PC-9 (cell line): ENCODE results near the gene IPPK. TPM values are rescaled to one million over a fixed set of nuclear protein-coding genes. Genes with fewer than 3 reads are reported as not detected.
"Not testable (repeated sequence)": the region's sequence is repeated elsewhere in the genome, so short reads cannot be mapped to it uniquely, and the experiment has no call there.

Experiments used
- BruUV-seq: library from RNA; stranded (reverse); fragments of 400-500 nt; replicated peaks from 2 replicates; lab custom pipeline; 2021; lab: Mats Ljungman, UMichigan
- CTCF ChIA-PET: fragments of 300-600 bp; sonication (Branson Sonifier 250); formaldehyde crosslinking; loops from one replicate; lab custom pipeline; 2022; ENCODE audit warnings: antibody characterized with exemption; lab: Charles Lee
- POLR2A ChIA-PET: fragments of 300-600 bp; sonication (Branson Sonifier 250); formaldehyde crosslinking; loops from one replicate; lab custom pipeline; 2022; ENCODE audit warnings: antibody characterized with exemption; ENCODE audit not compliant: unreplicated experiment; lab: Charles Lee
- DNase-seq, 2 experiments: peaks; one replicate each; pipeline versions ENCODE4 v3.0.0 to v3.0.0-alpha.2; 2015 to 2022; ENCODE audit warnings: mixed read lengths in 1 of 2
- H2AFZ ChIP-seq: fragments of 200-600 bp; sonication (generic); 2 replicates; pipeline ENCODE4 v1.8.1; 2017; ENCODE audit warnings: antibody characterized with exemption
- H3F3A ChIP-seq: fragments of 200-600 bp; sonication (generic); 2 replicates; pipeline ENCODE4 v1.8.1; 2017; ENCODE audit warnings: antibody characterized with exemption, mild to moderate bottlenecking, low read depth; ENCODE audit not compliant: insufficient read depth
- H3K27ac ChIP-seq: fragments of 200-600 bp; sonication (generic); 2 replicates; pipeline ENCODE4 v1.6.1; 2016; ENCODE audit warnings: mixed run types
- H3K27me3 ChIP-seq: fragments of 200-600 bp; sonication (generic); 2 replicates; pipeline ENCODE4 v1.6.1; 2016; ENCODE audit warnings: low read depth, mixed run types; ENCODE audit not compliant: insufficient read depth
- H3K36me3 ChIP-seq: fragments of 200-600 bp; sonication (generic); 2 replicates; pipeline ENCODE4 v1.6.1; 2016; ENCODE audit warnings: low read depth, mixed run types
- H3K4me1 ChIP-seq: fragments of 200-600 bp; sonication (generic); replicated peaks from 2 replicates; pipeline ENCODE4 v1.6.1; 2016; ENCODE audit warnings: mixed run types; ENCODE audit not compliant: insufficient read depth
- H3K4me2 ChIP-seq: fragments of 200-600 bp; sonication (generic); 2 replicates; pipeline ENCODE4 v1.6.1; 2017; ENCODE audit warnings: mixed run types
- H3K4me3 ChIP-seq: fragments of 200-600 bp; sonication (generic); 2 replicates; pipeline ENCODE4 v1.6.1; 2016; ENCODE audit warnings: mixed run types
- H3K79me2 ChIP-seq: fragments of 200-600 bp; sonication (generic); 2 replicates; pipeline ENCODE4 v1.6.1; 2017; ENCODE audit warnings: low read depth, mixed run types
- H3K9me2 ChIP-seq: fragments of 200-600 bp; sonication (generic); 2 replicates; pipeline ENCODE4 v1.8.1; 2017; ENCODE audit warnings: mild to moderate bottlenecking; ENCODE audit not compliant: insufficient read depth
- H3K9me3 ChIP-seq: fragments of 200-600 bp; sonication (generic); 2 replicates; pipeline ENCODE4 v1.8.1; 2016; ENCODE audit warnings: low read depth; ENCODE audit not compliant: insufficient read depth
- H4K20me1 ChIP-seq: fragments of 200-600 bp; sonication (generic); 2 replicates; pipeline ENCODE4 v1.8.1; 2017; ENCODE audit not compliant: insufficient read depth
- EZH2 ChIP-seq: fragments of 200-600 bp; sonication (generic); IDR thresholded peaks from 2 replicates; pipeline ENCODE4 v1.8.0; 2017; ENCODE audit warnings: antibody characterized with exemption, low read depth
- intact Hi-C: fragments of 100-400 bp; cut with micrococcal nuclease; formaldehyde crosslinking; loops from one replicate; pipeline ENCODE4 v1.10.0; 2022; ENCODE audit not compliant: unreplicated experiment
- total RNA-seq: library from RNA; stranded (reverse); gene quantifications from 2 replicates; pipeline ENCODE4 v1.2.3, GENCODE V29; 2021
- TF ChIP-seq, protein P1 (sequence below): fragments of 200-600 bp; sonication (generic); conservative IDR thresholded peaks from 2 replicates; pipeline ENCODE4 v1.6.1; 2017; ENCODE audit warnings: mixed run types, antibody characterized with exemption, mild to moderate bottlenecking, moderate library complexity

IPPK gene
- total RNA-seq, 1 experiment from 2014 or later, result 12.3 TPM

DNA sequence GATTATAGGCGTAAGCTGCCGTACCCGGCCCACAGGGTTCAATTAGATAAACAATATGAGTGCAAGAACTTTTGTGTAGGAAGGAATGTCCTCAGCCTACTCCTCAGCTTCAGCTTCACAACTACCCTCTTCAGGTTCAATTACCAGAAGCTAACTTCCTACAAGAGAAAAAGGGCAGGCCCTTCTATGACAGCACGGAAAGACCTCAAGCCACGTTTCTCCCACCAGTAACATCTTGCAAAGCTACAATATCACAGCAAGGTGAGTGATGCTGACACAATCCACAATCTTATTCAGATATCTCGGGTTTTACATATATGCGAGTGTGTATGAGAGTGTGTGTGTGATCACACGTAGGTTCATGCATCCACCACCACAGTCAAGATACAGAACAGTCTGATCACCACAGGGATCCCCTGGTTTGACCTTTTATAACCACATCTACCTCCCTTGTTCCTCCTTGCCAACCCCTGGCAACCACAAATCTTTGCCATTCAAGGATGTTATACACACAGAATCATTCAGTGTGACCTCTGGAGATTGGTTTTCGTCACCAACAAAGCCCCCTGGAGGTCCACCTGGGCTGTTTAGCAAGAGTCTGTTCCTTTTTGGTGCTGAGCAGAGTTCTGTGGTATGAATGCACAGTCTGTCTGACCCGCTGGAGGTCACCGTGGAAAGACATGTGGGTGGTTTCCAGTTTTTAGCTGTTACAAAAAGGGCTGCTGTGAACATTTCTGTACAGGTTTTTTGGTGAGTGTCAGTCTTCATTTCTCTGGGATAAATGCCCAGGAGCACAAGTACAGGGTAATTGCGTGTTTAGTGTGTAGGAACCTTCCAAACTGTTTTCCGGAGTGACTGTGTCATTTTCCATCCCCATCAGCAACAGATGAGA, 38.2 kb downstream of the IPPK start:
- Histone ChIP-seq H3F3A (no peaks in the 10 kb centered on the region; the same call in 1 of the 2 replicates), H3K79me2 (0 out of 2 replicates have a peak, but pooled peaks cover 4% of the 10 kb centered on the region), H3K36me3 (peaks cover 30% of the 10 kb centered on the region; the same call in 1 of the 2 replicates), H3K9me2 (no peaks in the 10 kb centered on the region), H3K27me3 (no peaks in the 10 kb centered on the region), H3K4me1 (no peaks in the 10 kb centered on the region), H2AFZ (no peak overlapping the region), H3K9me3 (no peaks in the 10 kb centered on the region), H3K27ac (no peak overlapping the region), H3K4me2 (no peak overlapping the region), H3K4me3 (no peak overlapping the region), H4K20me1 (no peaks in the 10 kb centered on the region; the same call in 1 of the 2 replicates)
- ChIA-PET CTCF (no interaction called here), POLR2A (no interaction called here)
- intact Hi-C loops, result loop anchor here (5.0 to 10.0 kb wide), 3 partner anchors 289 to 857 kb away; no protein-coding TSS in a partner anchor
- BruUV-seq, result no TSS peak
- TF ChIP-seq EZH2, result no peak
- TF ChIP-seq, protein P1, sequence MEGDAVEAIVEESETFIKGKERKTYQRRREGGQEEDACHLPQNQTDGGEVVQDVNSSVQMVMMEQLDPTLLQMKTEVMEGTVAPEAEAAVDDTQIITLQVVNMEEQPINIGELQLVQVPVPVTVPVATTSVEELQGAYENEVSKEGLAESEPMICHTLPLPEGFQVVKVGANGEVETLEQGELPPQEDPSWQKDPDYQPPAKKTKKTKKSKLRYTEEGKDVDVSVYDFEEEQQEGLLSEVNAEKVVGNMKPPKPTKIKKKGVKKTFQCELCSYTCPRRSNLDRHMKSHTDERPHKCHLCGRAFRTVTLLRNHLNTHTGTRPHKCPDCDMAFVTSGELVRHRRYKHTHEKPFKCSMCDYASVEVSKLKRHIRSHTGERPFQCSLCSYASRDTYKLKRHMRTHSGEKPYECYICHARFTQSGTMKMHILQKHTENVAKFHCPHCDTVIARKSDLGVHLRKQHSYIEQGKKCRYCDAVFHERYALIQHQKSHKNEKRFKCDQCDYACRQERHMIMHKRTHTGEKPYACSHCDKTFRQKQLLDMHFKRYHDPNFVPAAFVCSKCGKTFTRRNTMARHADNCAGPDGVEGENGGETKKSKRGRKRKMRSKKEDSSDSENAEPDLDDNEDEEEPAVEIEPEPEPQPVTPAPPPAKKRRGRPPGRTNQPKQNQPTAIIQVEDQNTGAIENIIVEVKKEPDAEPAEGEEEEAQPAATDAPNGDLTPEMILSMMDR, result no peak
- DNase-seq, result no peak

DNA sequence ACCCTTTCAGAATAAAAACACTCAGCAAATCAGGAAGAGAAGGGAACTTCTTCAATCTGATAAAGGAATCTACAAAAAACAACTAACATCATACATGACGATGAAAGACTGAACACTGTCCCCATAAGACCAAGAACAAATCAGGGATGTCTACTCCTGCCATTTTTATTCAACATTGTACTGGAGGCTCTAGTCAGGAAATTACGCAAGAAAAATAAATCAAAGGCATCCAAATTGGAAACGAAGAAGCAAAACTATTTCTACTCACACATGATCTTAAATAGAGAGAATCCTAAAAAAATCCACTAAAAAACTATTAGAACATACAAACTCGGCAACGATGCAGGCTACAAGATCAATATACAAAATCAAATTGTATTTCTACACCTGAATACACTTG, 42.3 kb downstream of the IPPK start:
- H3K36me3 ChIP-seq, result peaks cover 28% of the 10 kb centered on the region; the same call in 1 of the 2 replicates
- H3K79me2 ChIP-seq, result 0 out of 2 replicates have a peak, but pooled peaks cover 4% of the 10 kb centered on the region
- no peak overlapping the region for H3K4me2 ChIP-seq
- no peaks in the 10 kb centered on the region; the same call in 1 of the 2 replicates for H4K20me1 ChIP-seq
- no peak for DNase-seq
- H3K4me3 ChIP-seq, result no peak overlapping the region
- no peaks in the 10 kb centered on the region for H3K9me2 ChIP-seq
- BruUV-seq, result no TSS peak
- no peaks in the 10 kb centered on the region for H3K9me3 ChIP-seq
- CTCF ChIA-PET, result no interaction called here
- intact Hi-C loops, result no loop called here
- POLR2A ChIA-PET, result no interaction called here
- no peak overlapping the region for H2AFZ ChIP-seq
- TF ChIP-seq EZH2, result no peak
- TF ChIP-seq, protein P1, result no peak
- peaks cover 5% of the 10 kb centered on the region for H3F3A ChIP-seq
- no peak overlapping the region for H3K27ac ChIP-seq
- H3K4me1 ChIP-seq, result peaks cover 25% of the 10 kb centered on the region
- no peaks in the 10 kb centered on the region for H3K27me3 ChIP-seq

DNA sequence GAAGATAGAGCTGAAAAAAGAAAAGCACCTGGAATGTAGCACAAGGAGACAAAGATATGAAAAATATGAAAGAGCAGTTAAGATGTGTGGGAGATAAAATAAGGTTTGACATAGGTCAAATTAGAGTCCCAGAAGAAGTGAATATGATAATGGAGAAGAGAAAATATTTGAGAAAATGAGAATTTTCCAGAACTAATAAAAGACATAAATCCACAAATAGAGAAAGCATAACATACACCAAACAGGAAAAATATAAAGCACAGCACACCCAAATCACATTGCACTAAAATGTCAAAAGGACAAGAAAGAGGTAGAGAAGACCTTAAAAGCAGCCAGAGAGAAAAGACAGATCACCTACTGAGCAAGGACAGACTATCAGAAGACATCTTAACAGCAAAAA, 43.4 kb downstream of the IPPK start:
- no peak overlapping the region for H3K4me3 ChIP-seq
- peaks cover 25% of the 10 kb centered on the region for H3K4me1 ChIP-seq
- H3K27me3 ChIP-seq, result no peaks in the 10 kb centered on the region
- POLR2A ChIA-PET, result no interaction called here
- no TSS peak for BruUV-seq
- H3K9me3 ChIP-seq, result no peaks in the 10 kb centered on the region
- H3K9me2 ChIP-seq, result no peaks in the 10 kb centered on the region
- H3K27ac ChIP-seq, result no peak overlapping the region
- CTCF ChIA-PET, result no interaction called here
- H3K4me2 ChIP-seq, result no peak overlapping the region
- no peak overlapping the region for H2AFZ ChIP-seq
- no peak for DNase-seq
- no peaks in the 10 kb centered on the region; the same call in 1 of the 2 replicates for H4K20me1 ChIP-seq
- TF ChIP-seq, protein P1, result no peak
- TF ChIP-seq EZH2, result no peak
- 0 out of 2 replicates have a peak, but pooled peaks cover 4% of the 10 kb centered on the region for H3K79me2 ChIP-seq
- peaks cover 21% of the 10 kb centered on the region for H3K36me3 ChIP-seq
- intact Hi-C loops, result no loop called here
- peaks cover 5% of the 10 kb centered on the region for H3F3A ChIP-seq

DNA sequence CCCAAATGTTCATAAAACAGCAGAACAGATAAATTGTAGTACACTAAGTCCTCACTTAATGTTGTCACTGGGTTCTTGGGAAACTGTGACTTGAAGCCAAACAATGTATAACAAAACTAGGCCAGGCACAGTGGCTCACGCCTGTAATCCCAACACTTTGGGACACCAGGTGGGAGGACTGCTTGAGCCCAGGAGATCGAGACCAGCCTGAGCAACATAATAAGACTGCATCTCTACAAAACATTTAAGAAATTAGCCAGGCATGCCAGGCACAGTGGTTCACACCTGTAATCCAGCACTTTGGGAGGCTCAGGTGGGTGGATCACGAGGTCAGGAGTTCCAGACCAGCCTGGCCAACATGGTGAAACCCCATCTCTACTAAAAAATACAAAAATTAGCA, 46.0 kb downstream of the IPPK start:
- POLR2A ChIA-PET, H2AFZ ChIP-seq, H3K9me2 ChIP-seq, CTCF ChIA-PET, H3K4me2 ChIP-seq, H3K9me3 ChIP-seq, H3K4me3 ChIP-seq, H4K20me1 ChIP-seq, H3K27me3 ChIP-seq, DNase-seq, H3K79me2 ChIP-seq, BruUV-seq, H3F3A ChIP-seq, intact Hi-C loops, H3K27ac ChIP-seq: not testable (repeated sequence)
- Histone ChIP-seq H3K36me3 (peaks cover 14% of the 10 kb centered on the region), H3K4me1 (peaks cover 25% of the 10 kb centered on the region)
